Suprapubic skin (tissue), 4 donors: ENCODE measurements around the gene CCNQ. TPM values are rescaled to one million over a fixed set of nuclear protein-coding genes. Genes with fewer than 3 reads are reported as not detected.
A peak's percentile ranks its signal among the peaks of the same experiment; 100 is the strongest.

Source experiments
- DNase-seq, 2 donors: peaks; one replicate each; pipeline ENCODE4 v3.0.0-alpha.2; 2019; ENCODE audit warnings: low spot score in 2 of 2
- H3K27ac ChIP-seq: fragments of 200-600 bp; sonication (generic); one replicate; pipeline ENCODE4 v1.5.1; 2019
- H3K27me3 ChIP-seq: fragments of 200-600 bp; sonication (generic); one replicate; pipeline ENCODE4 v1.5.1; 2019
- H3K36me3 ChIP-seq: fragments of 200-600 bp; sonication (generic); one replicate; pipeline ENCODE4 v1.5.1; 2019
- H3K4me1 ChIP-seq: fragments of 200-600 bp; sonication (generic); one replicate; pipeline ENCODE4 v1.5.1; 2019
- H3K4me3 ChIP-seq: fragments of 200-600 bp; sonication (generic); one replicate; pipeline ENCODE4 v1.5.1; 2019; ENCODE audit warnings: mild to moderate bottlenecking
- H3K9me3 ChIP-seq: fragments of 200-600 bp; sonication (generic); one replicate; pipeline ENCODE4 v1.5.1; 2019
- CTCF ChIP-seq, 2 donors: fragments of 200-600 bp in 1 of 2; fragments of 450-650 bp in 1 of 2; sonication (generic) in 1 of 2; IDR thresholded peaks; one replicate each; pipeline ENCODE4 v1.5.1; 2016 to 2019; ENCODE audit warnings: antibody characterized with exemption in 2 of 2, mild to moderate bottlenecking in 1 of 2, moderate library complexity in 1 of 2
- EP300 ChIP-seq: sonication (generic); formaldehyde crosslinking; IDR thresholded peaks from one replicate; pipeline ENCODE4 v1.6.1; 2017; ENCODE audit warnings: antibody characterized with exemption
- POLR2A ChIP-seq, 2 donors: fragments of 450-650 bp; IDR thresholded peaks; one replicate each; pipeline ENCODE4 v1.6.1; 2017; ENCODE audit warnings: antibody characterized with exemption in 2 of 2, mild to moderate bottlenecking in 2 of 2, moderate library complexity in 2 of 2
- POLR2AphosphoS5 ChIP-seq, 3 donors: sonication (generic); formaldehyde crosslinking; IDR thresholded peaks; one replicate each; pipeline ENCODE4 v1.6.1; 2017; ENCODE audit warnings: antibody characterized with exemption in 3 of 3
- WGBS: methylation state at CpG from one replicate; pipeline ENCODE4 v1.1.5; 2018; 5-methylcytosine and 5-hydroxymethylcytosine counted together
- total RNA-seq, 4 donors: library from RNA; depleted of rRNA; stranded (reverse); fragments of >200 nt; gene quantifications; one replicate each; pipeline ENCODE4 v1.1.0, GENCODE V29; 2016

The CCNQ gene
- total RNA-seq, 4 donors from 2014 or later, result 16.4 to 33.2 (median 29.3) TPM

- no peaks in the 10 kb centered on the region for H3K9me3 ChIP-seq
- 75% methylated on average over 9 of the region's 9 CpGs for WGBS
- no peak for DNase-seq
Observed at GRCh38 chrX:153539979-153540358, 59.0 kb downstream of the CCNQ start.

DNA sequence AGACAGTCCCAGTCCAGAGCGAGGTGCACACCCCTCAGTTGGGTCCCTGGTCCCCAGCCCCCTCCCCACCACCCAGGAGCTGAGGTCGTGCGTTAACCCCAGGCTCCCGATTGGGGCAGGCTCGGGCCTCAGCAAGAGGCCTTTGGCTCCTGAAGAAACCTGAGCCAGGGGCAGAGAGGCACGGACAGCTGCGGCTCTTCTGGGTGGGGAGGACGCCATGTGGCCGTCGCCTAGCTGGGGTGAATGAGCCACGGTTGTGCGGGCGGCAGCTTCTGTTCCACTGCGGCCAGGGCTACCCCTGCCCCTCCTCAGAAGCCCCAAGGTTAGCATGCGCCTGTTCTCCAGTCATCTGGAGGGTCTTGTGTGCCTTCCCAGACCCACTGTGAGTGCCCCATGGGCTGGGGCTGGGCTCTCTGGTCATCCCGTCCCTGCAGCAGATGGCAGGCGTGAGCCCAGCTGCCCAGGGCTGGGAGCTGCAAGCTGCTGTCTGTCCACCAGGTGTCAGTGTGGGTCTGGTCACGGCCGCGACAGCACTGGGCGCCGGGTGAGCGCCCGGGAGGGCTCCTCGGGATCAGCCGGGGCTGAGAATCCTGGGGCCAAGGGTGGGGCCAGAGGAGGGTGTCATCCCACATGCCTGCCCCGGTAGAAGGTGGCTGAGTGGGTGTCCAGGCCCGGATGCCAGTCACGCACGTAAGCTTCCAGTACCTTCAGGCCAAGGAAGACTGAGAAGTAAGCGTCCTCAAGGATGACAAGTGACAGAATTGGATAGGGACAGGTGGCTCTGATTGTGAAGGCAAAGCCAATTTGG lies 59.6 kb downstream of the CCNQ start:
- TF ChIP-seq CTCF (IDR thresholded peaks at IDR 0.05) (peak; percentile 4 to 77), EP300 (no peak)
- H3K9me3 ChIP-seq, result no peaks in the 10 kb centered on the region
- H3K36me3 ChIP-seq, result no peaks in the 10 kb centered on the region
- no peak overlapping the region for H3K4me3 ChIP-seq
- H3K27me3 ChIP-seq, result peaks cover 6% of the 10 kb centered on the region
- WGBS, result 36% methylated on average over 20 of the region's 31 CpGs
- no peaks in the 10 kb centered on the region for H3K4me1 ChIP-seq
- no peak overlapping the region for H3K27ac ChIP-seq
- peak in 1 of 2 donors; percentile 80 for DNase-seq

More at GRCh38 chrX:153539979-153540358, 59.0 kb downstream of the CCNQ start:
- TF ChIP-seq CTCF (IDR thresholded peaks at IDR 0.05), result no peak
- TF ChIP-seq POLR2A (IDR thresholded peaks at IDR 0.05), result no peak
- TF ChIP-seq POLR2AphosphoS5 (IDR thresholded peaks at IDR 0.05), result no peak
- TF ChIP-seq EP300, result no peak
- H3K4me3 ChIP-seq, result no peak overlapping the region
- no peak overlapping the region for H3K27ac ChIP-seq
- H3K4me1 ChIP-seq, result no peaks in the 10 kb centered on the region
- peaks cover 6% of the 10 kb centered on the region for H3K27me3 ChIP-seq
- no peaks in the 10 kb centered on the region for H3K36me3 ChIP-seq

GRCh38 chrX:153538424-153538823 lies 60.5 kb downstream of the CCNQ start:
- Histone ChIP-seq H3K36me3 (no peaks in the 10 kb centered on the region), H3K27ac (no peak overlapping the region), H3K27me3 (peaks cover 6% of the 10 kb centered on the region), H3K4me3 (no peak overlapping the region), H3K4me1 (no peaks in the 10 kb centered on the region), H3K9me3 (no peaks in the 10 kb centered on the region)
- no peak for TF ChIP-seq CTCF (IDR thresholded peaks at IDR 0.05)
- TF ChIP-seq POLR2AphosphoS5 (IDR thresholded peaks at IDR 0.05), result no peak
- TF ChIP-seq EP300, result no peak
- no peak for TF ChIP-seq POLR2A (IDR thresholded peaks at IDR 0.05)
- no CpG with 5 or more reads among the region's 17 CpGs for WGBS
- DNase-seq, result no peak

Other genes starting within 250 kb of the CCNQ start
- under 1 TPM in 1 of 4 donors, not detected in 3; 0.29 TPM for gene PNMA6E, start 197.8 kb downstream of the CCNQ start, total RNA-seq
- gene ZFP92, start 187.7 kb downstream of the CCNQ start, total RNA-seq, result under 1 TPM in 3 of 4 donors, not detected in 1; 0.26 to 0.38 (median 0.30) TPM
- gene TREX2, start 153.1 kb downstream of the CCNQ start, total RNA-seq, result 10 to 100 TPM; 19.3 to 62.6 (median 50.7) TPM
- 10 to 100 TPM; 16.4 to 43.4 (median 18.9) TPM for gene HAUS7, start 128.6 kb downstream of the CCNQ start, total RNA-seq
- 100 to 1,000 TPM in 1 of 4 donors, 10 to 100 TPM in 3; 24.9 to 108 (median 67.3) TPM for gene BGN, start 104.2 kb downstream of the CCNQ start, total RNA-seq
- gene ATP2B3, start 81.5 kb downstream of the CCNQ start, total RNA-seq, result not detected
- gene DUSP9, start 48.1 kb upstream of the CCNQ start, total RNA-seq, result under 1 TPM in 2 of 4 donors, not detected in 2; 0.19 to 0.48 TPM
- 1 to 10 TPM; 1.2 to 1.8 (median 1.4) TPM for gene PNCK, start 74.7 kb upstream of the CCNQ start, total RNA-seq
- gene SLC6A8, start 88.8 kb upstream of the CCNQ start, total RNA-seq, result 10 to 100 TPM; 26.1 to 74.1 (median 45.2) TPM
- 100 to 1,000 TPM; 112 to 170 (median 167) TPM for gene BCAP31, start 125.2 kb upstream of the CCNQ start, total RNA-seq
- 1 to 10 TPM; 5.9 to 9.4 (median 7.4) TPM for gene ABCD1, start 125.7 kb upstream of the CCNQ start, total RNA-seq
- 10 to 100 TPM; 13.5 to 23.9 (median 19.8) TPM for gene PLXNB3, start 165.1 kb upstream of the CCNQ start, total RNA-seq
- 1 to 10 TPM in 2 of 4 donors, under 1 TPM in 2; 0.42 to 3.1 (median 1.2) TPM for gene SRPK3, start 181.9 kb upstream of the CCNQ start, total RNA-seq
- gene IDH3G, start 195.2 kb upstream of the CCNQ start, total RNA-seq, result 100 to 1,000 TPM in 1 of 4 donors, 10 to 100 TPM in 3; 58.1 to 105 (median 93.8) TPM
- gene SSR4, start 195.5 kb upstream of the CCNQ start, total RNA-seq, result 100 to 1,000 TPM in 3 of 4 donors, 10 to 100 TPM in 1; 86.7 to 200 (median 150) TPM
- gene PDZD4, start 231.4 kb upstream of the CCNQ start, total RNA-seq, result 1 to 10 TPM; 2.0 to 6.3 (median 3.0) TPM